Measurements from ENCODE around the gene CCDC192.

- TF ChIP-seq POLR2AphosphoS5 (IDR thresholded peaks at IDR 0.05) (no peak), CTCF (IDR thresholded peaks at IDR 0.05; ENCODE audit: poor library complexity, severe bottlenecking) (no peak), EP300 (conservative IDR thresholded peaks at IDR 0.05; ENCODE audit: poor library complexity, severe bottlenecking) (no peak), EZH2 (IDR thresholded peaks at IDR 0.05; ENCODE audit: borderline replicate concordance, insufficient read depth, low read length, poor library complexity, severe bottlenecking) (no peak), SMC3 (conservative IDR thresholded peaks at IDR 0.05; ENCODE audit: poor library complexity) (no peak), TAF1 (IDR thresholded peaks at IDR 0.05; ENCODE audit: low read depth) (no peak), RAD21 (conservative IDR thresholded peaks at IDR 0.05) (no peak), REST (IDR thresholded peaks at IDR 0.05; ENCODE audit: borderline replicate concordance) (no peak), MXI1 (conservative IDR thresholded peaks at IDR 0.05; ENCODE audit: poor library complexity, severe bottlenecking) (no peak)
Measured at GRCh38 chr5:127839496-127840197, 136.5 kb downstream of the CCDC192 start.

Measured in neural cell (in vitro differentiated cells).